ENCODE measurements around the gene FAM156B. TPM values are rescaled to one million over a fixed set of nuclear protein-coding genes. Genes with fewer than 3 reads are reported as not detected.
A peak's percentile ranks its signal among the peaks of the same experiment; 100 is the strongest.
"Not testable (repeated sequence)": the region's sequence is repeated elsewhere in the genome, so short reads cannot be mapped to it uniquely, and the experiment has no call there.

FAM156B gene
- 15.6 and 17.9 TPM in 2 replicates for total RNA-seq (2012; rRNA removed)
- polyA plus RNA-seq (2012; rRNA removed) = 44.0 and 52.4 TPM in 2 replicates
- 22.3 and 25.0 TPM in 2 replicates for polyA plus RNA-seq (2012; cell fraction: cytosol; rRNA removed)
- 397 and 454 TPM in 2 replicates for polyA plus RNA-seq (2012; cell fraction: nucleus; rRNA removed; ENCODE audit: low replicate concordance)
- percentile 21 among the genes with signal in this experiment for Bru-seq, nascent RNA
- percentile 17 among the genes with signal in this experiment for BruChase-seq, experiment 1, labeled RNA remaining after a 6-hour chase
- BruChase-seq, experiment 2, labeled RNA remaining after a 2-hour chase = percentile 15 among the genes with signal in this experiment
- long read RNA-seq, transcript FAM156B-201 (3 exons, 2,537 nt) = major isoform, 6 of 24 reads
- long read RNA-seq, partial matches to known transcripts = 4 of 24 reads
- long read RNA-seq, other reads (novel, unspliced or antisense) = 7 of 24 reads

- H3K9ac ChIP-seq (ENCODE audit: low read depth, low read length); H2BK5ac ChIP-seq (ENCODE audit: low read depth, low read length, poor library complexity, severe bottlenecking); H4K20me1 ChIP-seq (ENCODE audit: insufficient read depth, low read length); H4K91ac ChIP-seq (ENCODE audit: insufficient read depth, low read depth, low read length); DNase-seq; H3K4me3 ChIP-seq (ENCODE audit: insufficient read depth, low read depth, low read length); POLR2A ChIA-PET (ENCODE audit: unreplicated experiment); CTCF ChIA-PET; H2BK120ac ChIP-seq (ENCODE audit: low read depth, low read length); BruUV-seq (replicated peaks); H3K9me3 ChIP-seq (ENCODE audit: control insufficient read depth, insufficient read depth, low read length); H3K4me1 ChIP-seq (ENCODE audit: control insufficient read depth, insufficient read depth, low read length); H2AK5ac ChIP-seq (ENCODE audit: low read depth, low read length); in situ Hi-C loops (cut with MboI; ENCODE audit: low sequenced_read_pairs); H3K27me3 ChIP-seq (ENCODE audit: control insufficient read depth, insufficient read depth, low read length); dilution Hi-C loops (cut with HindIII; ENCODE audit: low sequenced_read_pairs, unreplicated experiment); H2BK15ac ChIP-seq (ENCODE audit: low read depth, low read length); intact Hi-C loops (cut with micrococcal nuclease); H3K23ac ChIP-seq (ENCODE audit: low read depth, low read length); H3K18ac ChIP-seq (ENCODE audit: low read depth, low read length); H3K79me1 ChIP-seq (ENCODE audit: low read depth in 1 of 2, low read length in 2 of 2); H3K4ac ChIP-seq (ENCODE audit: low read depth, low read length); H2AK9ac ChIP-seq (replicated peaks; ENCODE audit: low read depth, low read length, poor library complexity); H3K56ac ChIP-seq (ENCODE audit: extremely low read depth, insufficient read depth, low read length); H3K9me1 ChIP-seq (ENCODE audit: insufficient read depth, low read length); H3K36me3 ChIP-seq (ENCODE audit: control insufficient read depth, insufficient read depth, low read length); H4K8ac ChIP-seq (ENCODE audit: low read depth in 2 of 2, low read length in 2 of 2); H2AFZ ChIP-seq (replicated peaks; ENCODE audit: low read length, poor library complexity); H4K5ac ChIP-seq (ENCODE audit: low read depth, low read length); H3K27ac ChIP-seq (ENCODE audit: insufficient read depth, low read length); H2BK20ac ChIP-seq (ENCODE audit: low read depth, low read length); H3K14ac ChIP-seq (replicated peaks; ENCODE audit: low read depth, low read length); H3K4me2 ChIP-seq (ENCODE audit: low read depth, low read length): not testable (repeated sequence)
- ATAC-seq (ENCODE audit: low read depth) = peak; percentile 84
- WGBS, 2 experiments (ENCODE audit: extremely low coverage in 2 of 2, insufficient read length in 1 of 2) = no CpG with 5 or more reads among the region's 92 CpGs
Observed at GRCh38 chrX:52896855-52897709, at the start of gene FAM156B. FAM156B (plus strand) TSS chrX:52897330; CDS start chrX:52907226, 9,896 bp downstream.

All from IMR-90 (cell line).